ENCODE measurements around the gene PLXND1.

GRCh38 chr3:129543156-129543790 is 63.2 kb downstream of the PLXND1 start, which contains the start of gene H1-8:
- no peak for TF ChIP-seq POLR2AphosphoS5 (IDR thresholded peaks at IDR 0.05)
- TF ChIP-seq CTCF (IDR thresholded peaks at IDR 0.05; ENCODE audit: poor library complexity, severe bottlenecking): no peak
- TF ChIP-seq EZH2 (IDR thresholded peaks at IDR 0.05; ENCODE audit: borderline replicate concordance, insufficient read depth, low read length, poor library complexity, severe bottlenecking): no peak
